T-helper 1 cell (primary cell): ENCODE results near the gene CCR5AS.
A peak's percentile ranks its signal among the peaks of the same experiment; 100 is the strongest.
"Not testable (repeated sequence)": the region's sequence is repeated elsewhere in the genome, so short reads cannot be mapped to it uniquely, and the experiment has no call there.

Source experiments
- DNase-seq, 5 donors: peaks; one replicate each; pipeline ENCODE4 v3.0.0-alpha.2; 2012 to 2020

Gene CCR5AS

GRCh38 chr3:46406788-46407611 is at the start of gene CCR5AS, which contains the start of gene CCRL2:
CCR5AS (minus strand) TSS chr3:46407066.
CCRL2 (plus strand) TSS chr3:46407259; CDS start chr3:46408080, 821 bp downstream.
- peak in 4 of 5 donors; percentile 3 to 73 (median 15) for DNase-seq

GRCh38 chr3:46456118-46456517 is 49.3 kb upstream of the CCR5AS start:
- DNase-seq, result no peak

DNA sequence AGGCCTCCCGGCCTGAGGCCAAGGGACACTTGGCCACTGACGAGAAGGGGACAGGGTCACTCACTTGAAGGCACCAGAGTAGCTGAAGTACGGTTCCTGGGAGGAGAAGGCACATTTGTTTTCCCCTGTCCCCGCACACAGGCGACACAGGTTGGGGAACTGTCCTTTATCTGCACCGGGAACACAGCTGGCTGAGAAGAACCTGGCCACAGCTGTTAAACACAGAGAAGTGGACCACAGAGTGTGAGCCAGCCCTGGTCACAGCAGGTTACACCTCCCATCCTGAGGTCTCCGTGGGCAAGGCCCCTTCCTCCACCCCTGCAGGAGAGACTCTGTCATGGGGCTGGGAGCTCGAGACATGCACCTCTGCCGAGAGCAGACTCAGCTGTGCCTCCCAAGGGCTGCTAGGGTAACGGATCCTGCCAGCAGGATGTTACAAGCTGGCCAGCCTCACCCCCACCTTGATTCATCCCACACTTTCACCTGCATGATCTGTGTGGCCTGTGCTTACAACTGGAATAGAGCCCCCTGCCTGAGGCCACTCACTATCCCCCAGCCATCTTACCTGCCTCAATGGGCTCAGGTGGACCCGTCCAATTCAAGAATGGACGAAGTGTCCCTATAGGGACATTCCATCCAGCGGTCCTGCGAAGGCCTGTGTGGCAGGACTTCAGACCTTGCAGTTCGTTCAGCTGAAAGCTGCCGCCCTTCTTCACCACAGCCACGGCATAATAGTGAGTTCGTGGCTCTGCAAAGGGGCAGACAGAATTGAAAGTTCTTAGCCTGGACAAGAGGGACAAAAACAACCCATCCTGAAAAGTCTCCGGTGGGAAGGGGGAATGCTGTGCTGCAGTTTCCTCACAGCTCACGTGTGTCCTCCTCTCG is 48.6 kb upstream of the CCR5AS start:
- DNase-seq, result no peak

DNA sequence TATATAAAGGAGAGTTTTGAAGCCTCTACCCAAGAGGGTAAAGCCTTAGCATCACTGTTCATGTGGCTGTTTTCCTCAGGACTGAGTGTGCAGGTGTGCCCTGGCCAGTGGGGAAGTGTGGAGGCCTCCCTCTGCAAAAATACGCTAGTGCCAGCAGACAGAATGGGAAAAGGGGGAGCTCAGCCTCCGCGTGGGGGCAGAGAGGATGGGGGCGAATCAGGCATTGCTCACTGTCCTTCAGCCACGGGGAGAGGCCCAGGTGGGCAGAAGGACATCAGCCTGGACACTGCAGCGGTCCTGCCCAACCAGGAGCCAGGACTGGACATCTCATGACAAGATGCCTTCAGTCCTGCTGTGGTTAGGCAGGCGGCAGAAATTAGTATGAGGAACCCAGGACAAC is 47.7 kb upstream of the CCR5AS start:
- DNase-seq, result no peak

DNA sequence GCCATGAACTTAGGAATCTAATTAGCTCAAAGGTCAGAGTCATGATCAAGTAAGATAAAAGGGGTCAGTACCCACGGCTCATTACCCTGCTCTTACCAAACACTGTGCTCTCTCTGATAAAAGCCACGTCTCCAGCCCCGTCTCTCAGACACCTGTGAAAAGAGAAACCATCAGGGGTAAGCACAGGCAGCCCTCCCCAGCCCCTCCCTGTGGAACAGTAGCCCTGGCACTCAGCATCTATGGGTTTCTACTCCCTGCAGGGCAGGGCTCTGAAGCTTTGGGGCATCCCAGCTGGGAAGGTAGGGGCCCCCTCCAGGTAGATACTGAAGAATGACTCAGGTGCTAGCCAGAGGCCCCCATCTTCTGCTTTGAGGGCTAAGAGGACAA is 47.3 kb upstream of the CCR5AS start:
- no peak for DNase-seq

- DNase-seq, result no peak
These were observed 46.8 kb upstream of the CCR5AS start for GRCh38 chr3:46453526-46454208.

- no peak for DNase-seq
These were observed 43.1 kb upstream of the CCR5AS start for GRCh38 chr3:46449755-46450552.

DNA sequence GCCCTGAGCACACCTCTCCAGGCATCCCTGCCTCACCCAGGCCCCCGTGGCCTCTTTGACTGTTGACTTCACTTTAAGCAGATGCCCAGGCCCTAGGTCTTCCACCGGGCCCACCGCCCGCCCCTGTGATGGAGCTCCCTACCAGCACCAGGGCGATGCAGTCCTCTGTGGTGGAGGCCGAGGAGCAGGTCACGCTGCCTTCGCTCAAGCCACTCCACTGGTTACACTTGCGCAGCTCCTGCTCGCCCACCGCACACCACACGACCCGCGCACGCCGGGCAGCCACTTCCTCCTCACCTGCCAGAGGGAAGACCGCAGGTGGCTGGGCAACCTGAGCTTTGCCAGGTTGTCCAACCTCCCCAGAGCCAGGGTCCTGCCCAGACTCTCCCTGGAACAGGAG is 41.9 kb upstream of the CCR5AS start:
- DNase-seq, result no peak

DNA sequence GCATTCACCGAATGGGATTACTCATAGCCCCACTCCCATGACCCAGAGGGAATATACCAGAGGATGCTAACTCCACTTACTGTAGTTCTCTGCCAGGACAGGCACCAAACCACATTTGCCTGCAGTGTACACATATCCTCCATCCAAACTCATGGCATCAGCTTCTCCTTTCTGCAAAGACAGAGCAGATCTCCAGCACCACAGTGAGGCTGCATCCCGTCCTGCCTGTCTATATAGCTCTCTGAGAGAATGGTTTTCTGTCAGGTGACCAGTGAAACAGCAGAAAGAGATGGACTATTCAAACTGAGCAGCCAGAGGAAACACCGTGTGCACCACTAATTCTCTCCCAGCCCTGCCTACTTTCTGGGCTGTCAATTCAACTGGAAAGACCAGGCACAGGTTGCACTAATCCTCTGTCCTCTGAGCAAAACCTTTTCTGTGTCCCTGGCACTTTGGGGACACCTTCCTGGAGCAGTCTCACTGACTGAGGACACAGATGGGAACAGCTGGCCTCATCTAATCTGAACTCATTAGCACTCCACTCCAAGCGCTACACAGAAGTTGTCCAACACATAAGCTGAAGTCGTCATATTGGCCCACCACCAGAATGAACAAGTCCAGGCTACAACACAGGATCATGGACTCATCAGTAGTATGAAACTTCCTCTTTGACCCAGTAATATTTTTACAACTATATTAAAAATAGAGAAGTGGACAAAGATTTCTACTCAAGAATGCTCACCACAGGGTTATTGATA is 40.5 kb upstream of the CCR5AS start:
- no peak for DNase-seq

DNA sequence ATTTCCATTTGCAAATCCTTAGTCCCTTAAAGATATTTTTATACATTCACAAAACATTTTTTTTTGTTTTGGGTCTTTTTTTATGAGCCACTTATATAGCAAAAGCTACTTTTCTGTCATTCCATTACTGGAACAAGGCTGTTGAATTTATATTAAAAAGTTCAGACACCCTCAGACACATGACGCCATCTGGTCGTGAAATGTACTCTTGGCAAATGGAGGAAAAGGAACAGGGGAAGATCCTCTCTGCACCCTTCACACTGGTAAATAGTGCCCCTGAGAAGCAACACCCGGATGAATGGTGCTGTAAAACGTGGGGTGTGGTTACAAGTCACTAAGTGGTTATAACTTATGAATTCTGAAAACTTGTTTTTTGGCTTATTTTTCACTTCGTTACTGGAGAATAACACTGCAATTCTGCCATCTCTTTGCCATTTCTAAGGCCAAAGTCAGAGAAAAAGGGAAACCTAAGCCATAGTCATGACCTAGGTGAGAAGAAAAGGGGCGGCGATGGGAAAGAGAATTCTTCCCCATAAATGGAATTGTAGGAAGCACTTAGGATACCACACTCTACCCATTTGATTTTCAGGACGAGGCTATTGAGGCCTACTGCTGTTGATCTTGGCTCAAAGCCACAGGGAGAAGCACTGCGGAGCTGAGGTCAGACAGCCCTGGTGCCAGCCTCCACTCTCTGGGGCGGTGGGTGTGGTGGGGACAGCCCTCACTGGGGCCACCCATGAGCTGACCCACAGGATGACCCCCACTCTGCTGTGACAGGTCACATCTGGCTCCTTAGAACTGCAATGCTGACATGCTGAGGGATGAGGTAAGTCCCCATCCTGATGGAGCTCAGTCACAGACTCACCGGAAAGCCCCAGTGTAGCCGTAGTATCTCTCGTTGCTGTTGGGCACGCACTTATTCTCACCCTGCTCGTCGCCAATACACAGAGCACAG is 36.0 kb upstream of the CCR5AS start:
- DNase-seq, result peak in 1 of 5 donors; percentile 35

DNA sequence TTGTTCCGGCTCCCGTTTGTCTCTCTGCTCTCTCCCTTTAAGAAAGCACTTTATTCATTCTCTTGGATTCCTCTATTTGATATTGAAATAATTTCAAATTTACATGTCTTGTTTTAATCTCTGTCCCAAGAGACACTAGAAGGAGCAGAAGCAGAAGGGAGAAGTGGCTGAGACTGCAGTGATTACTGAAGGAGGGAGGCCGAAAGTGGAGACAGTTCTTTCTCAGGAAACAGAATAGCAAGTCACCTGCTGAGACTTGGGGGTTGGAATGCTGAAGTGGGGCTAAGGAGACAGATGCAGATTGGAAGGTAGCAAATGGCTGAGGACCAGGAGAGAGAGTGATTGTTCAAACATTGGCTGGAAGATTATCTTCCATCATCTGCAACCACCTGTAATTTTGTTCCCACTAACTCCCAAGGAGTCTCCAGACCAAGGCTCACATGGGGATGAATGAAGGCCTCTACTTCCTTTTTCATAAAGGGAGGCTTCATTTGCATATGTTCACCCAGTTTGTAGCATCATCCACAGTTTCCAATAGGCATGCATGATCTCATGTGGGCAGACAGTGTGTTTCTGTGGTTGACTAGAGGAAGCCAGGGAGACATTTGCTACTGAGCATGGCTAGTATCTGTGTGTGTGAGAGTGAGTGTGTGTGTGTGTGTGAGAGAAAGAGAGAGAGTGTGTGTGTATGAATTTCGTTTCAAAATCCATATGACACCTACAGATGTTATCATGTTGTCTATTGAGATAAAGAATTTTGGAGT is 33.8 kb upstream of the CCR5AS start:
- peak in 2 of 5 donors; percentile 19 to 61 for DNase-seq

DNA sequence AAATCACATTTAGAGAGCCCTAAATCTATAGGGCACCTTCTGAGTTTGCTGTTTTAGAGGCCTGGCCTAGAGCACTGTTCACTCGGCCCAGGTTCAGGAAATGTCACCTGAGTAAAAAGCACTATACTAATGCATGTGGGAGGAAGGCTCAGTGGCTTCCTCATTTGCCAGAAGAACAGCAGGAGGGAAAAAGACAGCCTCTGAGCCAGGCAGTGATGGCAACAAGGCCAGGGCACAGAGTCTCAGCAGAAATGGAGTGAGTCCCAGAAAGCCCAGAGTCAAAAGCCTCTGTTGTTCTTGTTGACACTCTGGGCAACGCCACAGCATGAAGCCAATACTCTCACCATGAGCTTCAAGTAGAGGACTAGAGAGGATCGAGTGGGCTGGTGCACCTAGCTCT is 32.0 kb upstream of the CCR5AS start:
- DNase-seq, result no peak

GRCh38 chr3:46435081-46435726 is 28.3 kb upstream of the CCR5AS start:
- DNase-seq, result no peak

GRCh38 chr3:46433841-46434240 is 27.0 kb upstream of the CCR5AS start:
- DNase-seq, result no peak

- not testable (repeated sequence) for DNase-seq
These were observed 26.3 kb upstream of the CCR5AS start for GRCh38 chr3:46433118-46433517.

- DNase-seq, result not testable (repeated sequence)
These were observed 25.0 kb upstream of the CCR5AS start for GRCh38 chr3:46431905-46432304.

GRCh38 chr3:46430879-46431278 is 24.0 kb upstream of the CCR5AS start:
- not testable (repeated sequence) for DNase-seq

DNA sequence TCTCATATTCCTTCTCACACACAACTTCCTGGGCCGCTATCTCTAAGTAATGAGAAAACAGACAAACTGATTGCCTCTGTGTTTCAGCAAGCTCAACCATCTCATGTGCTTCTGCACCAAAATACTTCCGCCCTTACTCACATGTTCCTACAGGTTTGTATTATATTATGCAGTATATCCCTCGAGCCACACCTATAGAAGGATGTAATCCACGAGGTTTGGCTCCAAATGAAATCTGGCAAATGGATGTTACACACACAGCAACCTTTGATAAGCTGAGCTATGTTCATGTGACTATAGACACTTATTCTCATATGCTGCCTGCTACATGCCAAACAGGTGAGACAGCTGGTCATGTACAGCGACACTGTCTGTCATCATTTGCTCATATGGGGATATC is 22.8 kb upstream of the CCR5AS start:
- DNase-seq, result no peak

DNA sequence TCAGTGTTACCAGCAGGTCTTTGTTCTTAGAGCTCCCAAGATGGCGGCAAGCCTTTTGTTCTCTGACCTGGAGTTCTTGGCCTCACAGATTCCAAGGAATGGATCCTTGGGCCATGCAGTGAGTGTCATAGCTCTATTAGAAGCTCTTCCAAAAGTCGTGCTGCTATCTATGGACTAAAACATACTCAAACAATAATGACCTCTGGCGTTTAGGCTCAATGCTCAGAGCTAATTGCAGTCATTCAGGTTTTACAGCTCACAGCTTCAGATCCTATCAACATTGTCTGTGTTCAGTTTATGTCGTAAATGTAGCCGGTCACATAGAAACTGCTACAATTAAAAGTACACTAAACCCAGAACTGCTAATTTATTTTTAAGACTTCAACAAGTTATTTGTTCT is 22.4 kb upstream of the CCR5AS start:
- DNase-seq, result no peak
